IPS DF 4.7 (cell line): ENCODE data around the gene GRM2.

ENCODE experiments used
- DNase-seq: peaks from one replicate; pipeline ENCODE4 v3.0.0-alpha.2; 2013; ENCODE audit warnings: low spot score; ENCODE audit errors: extremely low read depth

Gene GRM2

DNA sequence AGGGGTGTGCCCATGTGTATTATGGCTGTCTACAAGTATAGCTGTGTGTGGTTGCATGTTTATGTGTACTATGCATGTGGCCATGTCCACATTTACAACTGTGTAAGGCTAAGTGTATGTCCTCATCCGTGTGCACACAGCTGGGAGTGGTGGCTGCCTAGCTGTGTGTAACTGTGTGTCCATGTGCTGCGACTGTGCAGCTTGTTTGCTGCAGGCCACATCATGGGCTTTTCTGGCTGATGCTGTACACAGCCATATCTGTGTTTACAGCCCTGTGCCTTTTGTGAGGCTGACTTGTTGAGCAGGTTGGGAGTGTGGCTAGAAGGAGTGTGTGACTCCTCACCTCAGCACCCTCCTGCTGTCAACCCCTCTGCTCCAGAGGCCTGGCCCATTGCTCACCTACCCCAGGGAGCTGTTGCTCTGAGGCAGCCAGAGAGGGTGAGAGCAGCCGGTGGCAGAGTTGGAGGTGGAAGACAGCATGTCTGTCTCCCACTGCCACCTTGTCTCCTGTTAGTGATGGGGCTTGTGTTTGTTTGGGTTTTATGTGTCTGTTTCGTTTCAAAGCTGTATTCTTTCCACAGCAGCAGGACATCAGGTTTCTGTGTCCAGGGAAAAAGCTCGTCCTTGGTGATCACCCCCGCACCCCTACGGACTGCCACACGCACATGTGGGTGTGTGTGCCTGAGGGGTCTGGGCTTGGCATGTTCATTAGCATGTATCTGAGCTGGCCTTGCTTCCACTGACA is 1.4 kb upstream of the GRM2 start:
- DNase-seq, result no peak

DNA sequence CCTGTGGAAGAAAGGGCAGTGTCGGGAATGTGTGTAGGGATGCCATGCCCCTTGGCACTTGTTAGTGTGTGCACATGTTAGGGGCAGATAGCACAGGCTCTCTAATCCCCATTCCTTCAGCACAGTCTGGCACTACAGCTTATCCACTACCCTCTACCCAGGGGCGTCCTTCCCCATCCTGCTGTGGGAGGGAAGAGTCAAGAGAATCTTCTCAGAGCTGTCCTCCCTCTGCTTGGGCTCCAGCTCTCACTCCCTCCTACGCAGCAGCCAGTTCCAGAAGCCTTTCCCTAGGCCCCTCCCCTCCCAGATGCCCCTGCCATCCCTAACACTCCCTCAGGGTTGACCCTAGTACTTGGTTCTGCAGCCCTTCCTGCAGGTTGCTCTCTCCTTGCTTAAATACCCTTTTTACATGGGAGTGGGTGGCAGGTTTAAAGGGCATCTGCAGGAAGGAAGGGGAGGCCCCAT is 815 bp upstream of the GRM2 start:
- DNase-seq, result no peak

DNA sequence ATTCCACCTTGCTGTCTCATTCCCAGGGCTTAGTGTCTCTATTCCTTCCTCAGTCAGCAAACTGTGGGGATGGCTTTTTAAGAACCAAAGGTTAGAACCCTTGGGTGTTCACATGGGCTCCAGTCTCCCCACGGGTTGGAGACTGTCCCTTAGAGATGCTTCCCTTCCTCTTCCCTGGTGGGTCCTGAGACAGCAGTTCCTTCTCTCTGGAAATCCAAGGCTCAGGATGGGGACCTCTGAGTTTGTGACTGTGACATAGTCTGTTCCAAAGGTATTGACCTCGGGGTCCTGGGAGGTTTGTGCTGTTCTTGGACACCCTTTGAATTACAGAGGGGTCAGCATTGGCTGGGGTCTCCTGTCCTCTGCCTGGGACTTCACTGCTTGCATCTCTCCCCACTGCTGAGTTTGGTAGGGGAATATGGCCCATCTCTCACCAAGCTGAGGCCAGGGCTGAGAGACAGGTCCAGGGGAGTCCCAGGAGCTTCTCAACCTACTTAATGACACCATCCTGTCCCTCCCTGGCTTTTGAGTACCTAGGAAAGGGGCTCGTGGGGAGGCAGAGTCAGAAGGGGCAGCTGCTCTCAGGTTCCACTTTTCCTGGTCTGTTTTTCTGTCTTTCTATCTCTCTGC is 1.5 kb downstream of the GRM2 start:
- DNase-seq, result no peak

DNA sequence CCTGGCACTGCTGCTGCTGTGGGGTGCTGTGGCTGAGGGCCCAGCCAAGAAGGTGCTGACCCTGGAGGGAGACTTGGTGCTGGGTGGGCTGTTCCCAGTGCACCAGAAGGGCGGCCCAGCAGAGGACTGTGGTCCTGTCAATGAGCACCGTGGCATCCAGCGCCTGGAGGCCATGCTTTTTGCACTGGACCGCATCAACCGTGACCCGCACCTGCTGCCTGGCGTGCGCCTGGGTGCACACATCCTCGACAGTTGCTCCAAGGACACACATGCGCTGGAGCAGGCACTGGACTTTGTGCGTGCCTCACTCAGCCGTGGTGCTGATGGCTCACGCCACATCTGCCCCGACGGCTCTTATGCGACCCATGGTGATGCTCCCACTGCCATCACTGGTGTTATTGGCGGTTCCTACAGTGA is 2.1 kb downstream of the GRM2 start:
- no peak for DNase-seq

DNA sequence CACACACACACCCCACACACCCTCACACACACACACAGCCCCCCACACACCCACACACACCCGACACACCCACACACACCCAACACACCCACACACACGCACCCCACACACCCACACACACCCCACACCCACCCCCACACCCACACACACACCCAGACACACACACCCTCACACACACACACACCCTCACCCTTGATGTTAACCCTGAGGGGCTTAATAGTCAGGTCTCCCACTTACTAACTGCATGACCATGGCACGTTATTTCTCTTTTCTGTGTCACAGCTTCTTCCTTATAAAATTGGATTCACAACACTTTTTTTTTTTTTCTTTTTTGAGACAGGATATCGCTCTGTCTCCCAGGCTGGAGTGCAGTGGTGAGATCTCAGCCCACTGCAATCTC is 2.8 kb downstream of the GRM2 start:
- no peak for DNase-seq

DNA sequence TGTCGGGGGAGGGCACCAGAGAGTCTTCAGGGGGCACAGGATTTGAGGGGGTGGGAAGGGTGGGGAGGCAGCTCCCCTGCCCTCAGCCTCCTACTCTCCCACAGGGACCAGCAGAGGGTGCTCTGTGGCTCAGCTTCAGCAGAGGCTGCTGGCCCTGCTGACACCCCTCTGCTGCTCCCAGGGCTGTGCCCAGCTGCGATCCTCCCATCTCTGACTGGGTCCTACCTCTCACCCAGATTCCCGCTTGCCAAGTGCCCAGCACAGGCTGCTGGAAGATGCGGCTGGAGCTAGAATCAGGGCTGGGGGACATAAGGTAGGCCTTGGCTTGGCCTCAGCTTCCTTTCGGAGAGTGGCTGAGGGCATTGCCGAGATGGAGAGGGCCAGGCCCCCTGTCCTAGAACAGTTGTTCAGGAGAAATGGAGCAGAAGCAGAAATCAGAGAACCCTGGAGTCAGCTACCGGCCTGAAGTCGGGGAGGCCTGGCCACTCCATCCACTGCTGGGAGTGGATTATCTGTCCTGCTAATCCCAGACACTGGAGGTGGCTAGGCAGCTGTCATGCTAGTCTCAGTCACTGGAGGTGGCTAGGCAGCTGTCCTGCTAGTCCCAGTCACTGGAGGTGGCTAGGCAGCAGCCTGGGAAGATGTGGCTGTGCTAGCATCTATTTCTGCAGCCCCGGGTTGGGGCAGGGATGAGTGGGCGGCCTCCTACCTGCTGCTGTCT is 3.9 kb downstream of the GRM2 start:
- DNase-seq, result no peak

DNA sequence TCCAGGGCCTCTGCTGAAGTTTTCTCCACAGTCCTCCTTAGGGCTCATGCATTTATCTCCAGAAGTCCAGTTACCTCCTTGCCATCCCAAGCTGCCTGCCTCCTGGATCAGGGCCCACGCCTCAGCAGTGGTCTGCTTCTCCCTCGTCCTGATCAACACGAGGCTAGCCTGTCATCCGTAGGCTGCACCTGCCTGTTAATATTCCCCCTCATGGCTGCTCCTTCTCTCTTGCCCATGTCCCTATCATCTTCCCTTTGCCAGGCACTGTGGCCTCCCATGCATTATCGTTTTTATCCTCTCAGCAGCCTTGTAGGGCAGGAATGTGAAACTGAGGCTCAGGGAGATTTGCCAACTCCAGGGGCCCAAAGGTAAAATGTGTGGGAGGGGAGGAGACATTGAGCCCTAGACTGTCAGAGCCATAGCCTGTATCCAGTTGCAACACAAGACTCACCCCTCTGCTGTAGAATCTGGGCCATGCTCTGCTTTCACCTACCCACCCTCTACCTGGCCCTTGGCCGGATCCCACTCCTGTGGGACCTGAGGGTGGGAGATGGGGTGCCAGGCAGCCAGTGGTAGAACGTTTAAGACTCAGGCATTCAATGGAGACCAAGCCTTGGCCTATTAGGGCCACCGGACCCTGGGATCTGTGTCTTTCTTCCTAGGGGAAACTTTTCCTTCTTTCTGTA is 4.6 kb downstream of the GRM2 start:
- no peak for DNase-seq

DNA sequence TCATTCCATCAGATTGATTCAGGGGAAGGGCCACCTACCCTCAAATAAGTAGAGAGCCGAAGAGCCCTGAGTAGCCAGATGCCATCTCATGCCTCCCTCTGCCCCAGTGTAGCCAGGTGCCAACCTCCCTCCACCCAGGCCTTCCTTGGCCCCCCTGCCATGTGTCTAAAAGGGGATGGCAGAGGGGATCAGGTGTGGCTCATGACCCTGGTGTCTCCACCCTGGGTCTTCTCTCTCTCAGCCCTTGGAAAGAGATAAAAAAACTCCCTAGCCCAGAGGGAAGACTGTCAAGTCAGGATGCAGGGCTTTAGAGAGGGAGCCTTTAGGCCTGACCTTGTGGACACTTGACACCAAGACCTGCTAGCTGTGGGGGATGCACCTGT is 5.2 kb downstream of the GRM2 start:
- DNase-seq, result no peak

DNA sequence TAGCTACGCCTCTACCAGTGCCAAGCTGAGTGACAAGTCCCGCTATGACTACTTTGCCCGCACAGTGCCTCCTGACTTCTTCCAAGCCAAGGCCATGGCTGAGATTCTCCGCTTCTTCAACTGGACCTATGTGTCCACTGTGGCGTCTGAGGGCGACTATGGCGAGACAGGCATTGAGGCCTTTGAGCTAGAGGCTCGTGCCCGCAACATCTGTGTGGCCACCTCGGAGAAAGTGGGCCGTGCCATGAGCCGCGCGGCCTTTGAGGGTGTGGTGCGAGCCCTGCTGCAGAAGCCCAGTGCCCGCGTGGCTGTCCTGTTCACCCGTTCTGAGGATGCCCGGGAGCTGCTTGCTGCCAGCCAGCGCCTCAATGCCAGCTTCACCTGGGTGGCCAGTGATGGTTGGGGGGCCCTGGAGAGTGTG is 5.7 kb downstream of the GRM2 start:
- no peak for DNase-seq

DNA sequence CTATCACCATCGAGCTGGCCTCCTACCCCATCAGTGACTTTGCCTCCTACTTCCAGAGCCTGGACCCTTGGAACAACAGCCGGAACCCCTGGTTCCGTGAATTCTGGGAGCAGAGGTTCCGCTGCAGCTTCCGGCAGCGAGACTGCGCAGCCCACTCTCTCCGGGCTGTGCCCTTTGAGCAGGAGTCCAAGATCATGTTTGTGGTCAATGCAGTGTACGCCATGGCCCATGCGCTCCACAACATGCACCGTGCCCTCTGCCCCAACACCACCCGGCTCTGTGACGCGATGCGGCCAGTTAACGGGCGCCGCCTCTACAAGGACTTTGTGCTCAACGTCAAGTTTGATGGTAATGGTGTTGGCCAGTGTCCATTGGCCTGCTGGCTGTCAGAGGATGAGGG is 6.1 kb downstream of the GRM2 start:
- no peak for DNase-seq

DNA sequence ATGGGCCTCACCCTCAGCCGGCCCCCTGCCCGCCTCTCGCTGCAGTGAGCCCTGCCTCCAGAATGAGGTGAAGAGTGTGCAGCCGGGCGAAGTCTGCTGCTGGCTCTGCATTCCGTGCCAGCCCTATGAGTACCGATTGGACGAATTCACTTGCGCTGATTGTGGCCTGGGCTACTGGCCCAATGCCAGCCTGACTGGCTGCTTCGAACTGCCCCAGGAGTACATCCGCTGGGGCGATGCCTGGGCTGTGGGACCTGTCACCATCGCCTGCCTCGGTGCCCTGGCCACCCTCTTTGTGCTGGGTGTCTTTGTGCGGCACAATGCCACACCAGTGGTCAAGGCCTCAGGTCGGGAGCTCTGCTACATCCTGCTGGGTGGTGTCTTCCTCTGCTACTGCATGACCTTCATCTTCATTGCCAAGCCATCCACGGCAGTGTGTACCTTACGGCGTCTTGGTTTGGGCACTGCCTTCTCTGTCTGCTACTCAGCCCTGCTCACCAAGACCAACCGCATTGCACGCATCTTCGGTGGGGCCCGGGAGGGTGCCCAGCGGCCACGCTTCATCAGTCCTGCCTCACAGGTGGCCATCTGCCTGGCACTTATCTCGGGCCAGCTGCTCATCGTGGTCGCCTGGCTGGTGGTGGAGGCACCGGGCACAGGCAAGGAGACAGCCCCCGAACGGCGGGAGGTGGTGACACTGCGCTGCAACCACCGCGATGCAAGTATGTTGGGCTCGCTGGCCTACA is 8.5 kb downstream of the GRM2 start:
- no peak for DNase-seq

DNA sequence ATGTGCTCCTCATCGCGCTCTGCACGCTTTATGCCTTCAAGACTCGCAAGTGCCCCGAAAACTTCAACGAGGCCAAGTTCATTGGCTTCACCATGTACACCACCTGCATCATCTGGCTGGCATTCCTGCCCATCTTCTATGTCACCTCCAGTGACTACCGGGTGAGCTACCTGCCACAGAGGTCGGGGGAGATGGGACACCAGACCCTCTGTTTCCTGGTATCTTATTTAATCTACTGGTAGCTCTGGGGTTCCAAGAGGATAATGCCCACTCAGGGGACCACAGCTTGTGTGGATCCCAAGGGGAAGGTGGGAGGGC is 9.1 kb downstream of the GRM2 start:
- no peak for DNase-seq

DNA sequence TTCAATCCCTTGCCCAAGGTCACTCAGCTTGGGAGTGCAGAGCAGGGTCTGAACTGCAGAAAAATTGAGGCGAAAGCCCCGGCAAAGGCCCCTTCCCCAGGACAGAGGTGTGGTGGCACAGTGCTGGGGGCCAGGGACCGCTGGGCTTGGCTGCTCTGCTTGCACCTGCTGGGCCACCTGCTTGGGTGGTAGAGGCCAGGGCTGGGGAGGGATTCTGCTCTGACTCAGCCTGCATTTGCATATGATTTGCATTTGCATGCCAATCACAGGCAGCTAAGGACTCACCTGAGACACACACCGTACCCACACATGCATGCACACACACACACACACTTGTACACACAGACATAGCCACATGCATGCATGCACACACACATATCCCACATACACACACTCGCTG is 9.9 kb downstream of the GRM2 start:
- no peak for DNase-seq

DNA sequence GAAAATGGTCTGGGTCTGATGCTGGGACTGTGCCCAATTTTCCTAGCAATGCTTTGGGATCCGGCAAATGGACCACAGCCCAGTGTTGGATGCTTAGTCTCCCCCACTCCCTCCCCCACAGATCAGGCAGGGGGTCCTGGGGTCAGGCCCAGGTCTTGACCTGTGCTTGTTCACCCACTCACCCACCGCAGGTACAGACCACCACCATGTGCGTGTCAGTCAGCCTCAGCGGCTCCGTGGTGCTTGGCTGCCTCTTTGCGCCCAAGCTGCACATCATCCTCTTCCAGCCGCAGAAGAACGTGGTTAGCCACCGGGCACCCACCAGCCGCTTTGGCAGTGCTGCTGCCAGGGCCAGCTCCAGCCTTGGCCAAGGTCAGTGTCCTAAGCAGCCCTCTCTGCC is 10.6 kb downstream of the GRM2 start:
- no peak for DNase-seq

DNA sequence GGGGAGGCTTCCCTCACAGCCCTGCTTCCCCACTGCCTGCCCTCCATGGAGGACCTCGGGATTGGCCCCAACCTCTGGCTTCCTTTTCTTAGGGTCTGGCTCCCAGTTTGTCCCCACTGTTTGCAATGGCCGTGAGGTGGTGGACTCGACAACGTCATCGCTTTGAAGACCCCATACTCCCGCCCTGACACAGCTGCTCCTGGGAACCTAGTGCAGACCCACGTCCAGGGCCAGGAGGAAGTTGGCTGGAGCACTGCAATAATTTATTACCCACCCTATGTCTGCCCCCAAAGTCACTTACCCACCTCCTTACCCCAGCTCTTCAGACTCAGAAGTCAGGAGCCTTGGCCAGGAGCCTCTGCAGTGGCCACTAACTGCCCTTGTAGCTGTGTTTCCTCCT is 11.1 kb downstream of the GRM2 start:
- no peak for DNase-seq

DNA sequence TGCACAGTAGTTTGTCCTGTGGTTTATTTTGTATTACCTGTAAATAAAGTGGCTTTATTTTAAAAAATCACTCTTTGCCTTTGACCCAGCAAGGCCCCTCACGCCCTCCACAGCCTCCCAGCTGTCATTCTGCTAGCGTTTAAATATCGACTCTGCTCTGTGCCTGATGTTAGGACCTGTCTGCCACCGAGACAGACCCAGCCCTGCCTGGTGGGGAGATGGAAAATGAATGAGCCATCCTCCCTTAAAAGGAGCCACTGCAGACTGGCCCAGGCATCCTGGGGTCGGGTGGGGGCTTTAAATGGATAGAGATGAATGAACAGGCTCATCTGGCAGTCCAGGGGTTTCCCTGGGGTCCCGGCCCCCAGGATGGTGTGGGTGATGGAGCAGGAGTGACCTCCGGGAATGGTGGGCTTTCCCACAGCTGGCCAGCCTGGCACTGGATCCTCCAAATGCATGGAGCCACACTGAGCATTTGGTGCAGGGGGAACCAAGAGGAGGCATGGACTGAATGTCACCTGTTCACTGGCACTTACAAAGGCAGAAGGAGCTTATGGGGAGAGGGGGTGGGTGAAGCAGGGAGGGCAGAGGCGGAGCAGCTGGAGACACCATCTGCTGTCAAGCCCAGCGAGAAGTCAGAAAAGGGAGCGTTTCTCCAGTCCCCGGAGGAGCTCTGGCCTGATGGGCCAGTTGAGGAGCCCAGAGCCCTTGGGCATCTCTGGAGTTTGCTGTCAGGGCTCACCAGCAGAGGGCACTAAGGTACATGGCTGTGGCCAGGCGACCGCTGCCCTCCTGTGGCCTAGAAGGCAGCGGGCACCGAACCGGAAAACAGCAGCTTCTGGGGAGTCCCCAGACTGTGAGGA is 11.9 kb downstream of the GRM2 start:
- peak; percentile 38 for DNase-seq

DNA sequence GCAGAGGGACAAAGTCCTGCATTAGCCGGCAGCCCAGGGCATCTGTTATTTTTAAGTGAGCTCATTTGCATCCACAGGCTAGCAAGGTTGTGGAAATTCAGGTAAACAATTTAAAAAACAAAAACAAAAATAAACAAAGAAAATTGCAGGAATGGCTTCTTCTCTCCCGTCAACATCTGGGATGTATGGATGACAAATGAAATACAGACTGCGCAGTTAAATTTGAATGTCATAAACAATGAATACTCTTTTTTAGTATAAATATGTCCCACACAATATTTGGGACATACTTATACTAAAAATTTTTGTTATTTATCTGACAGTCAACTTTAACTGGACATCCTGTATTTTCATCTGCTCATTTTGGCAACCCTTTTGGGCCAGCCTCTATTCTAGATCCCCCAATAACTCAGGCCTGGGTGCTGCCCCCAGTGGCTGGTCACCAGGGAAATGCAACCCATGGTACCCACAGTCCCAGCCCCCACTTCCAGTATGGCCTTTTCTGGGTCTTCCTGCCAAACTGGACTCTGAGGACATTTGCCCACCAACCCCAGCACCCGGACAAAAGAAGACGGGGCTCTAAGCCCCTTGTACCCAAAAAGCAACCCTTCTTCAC is 12.7 kb downstream of the GRM2 start:
- DNase-seq, result no peak

DNA sequence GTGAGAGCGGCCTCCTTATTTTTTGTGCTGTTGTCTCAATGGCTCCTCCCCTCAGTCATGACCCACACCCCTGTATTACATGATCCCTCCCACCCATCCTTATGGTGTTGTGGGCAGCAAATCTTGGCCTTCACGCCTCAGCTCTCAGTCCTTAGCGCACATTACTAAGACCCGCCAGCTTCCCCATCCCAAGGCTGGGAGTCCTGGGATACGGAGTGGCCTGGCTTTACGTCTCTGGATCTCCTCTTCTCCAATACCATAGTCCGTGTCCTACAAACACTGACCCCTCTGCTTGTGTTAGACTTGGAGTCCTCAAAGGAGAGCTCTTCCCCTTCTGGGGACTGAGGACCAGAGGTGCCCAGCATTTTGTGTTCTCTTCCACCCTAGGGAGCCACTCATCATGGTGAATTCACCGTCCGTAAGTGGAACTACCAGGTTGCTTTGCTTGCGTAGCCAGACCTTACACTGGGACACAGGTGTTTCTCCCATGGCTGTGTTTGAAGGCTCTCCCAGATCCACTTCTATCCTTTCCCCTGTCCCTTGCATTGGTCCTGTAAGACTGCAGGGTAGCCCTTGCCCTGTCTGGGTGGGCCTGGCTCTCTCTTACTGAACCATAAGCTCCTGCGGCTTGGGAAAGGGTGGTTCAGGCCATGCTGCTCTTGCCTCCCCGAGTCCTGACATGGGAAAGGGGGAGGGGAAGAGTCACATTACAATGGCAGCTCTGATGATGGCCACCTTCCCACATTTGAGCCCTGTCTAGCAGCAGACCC is 13.6 kb downstream of the GRM2 start:
- DNase-seq, result no peak

DNA sequence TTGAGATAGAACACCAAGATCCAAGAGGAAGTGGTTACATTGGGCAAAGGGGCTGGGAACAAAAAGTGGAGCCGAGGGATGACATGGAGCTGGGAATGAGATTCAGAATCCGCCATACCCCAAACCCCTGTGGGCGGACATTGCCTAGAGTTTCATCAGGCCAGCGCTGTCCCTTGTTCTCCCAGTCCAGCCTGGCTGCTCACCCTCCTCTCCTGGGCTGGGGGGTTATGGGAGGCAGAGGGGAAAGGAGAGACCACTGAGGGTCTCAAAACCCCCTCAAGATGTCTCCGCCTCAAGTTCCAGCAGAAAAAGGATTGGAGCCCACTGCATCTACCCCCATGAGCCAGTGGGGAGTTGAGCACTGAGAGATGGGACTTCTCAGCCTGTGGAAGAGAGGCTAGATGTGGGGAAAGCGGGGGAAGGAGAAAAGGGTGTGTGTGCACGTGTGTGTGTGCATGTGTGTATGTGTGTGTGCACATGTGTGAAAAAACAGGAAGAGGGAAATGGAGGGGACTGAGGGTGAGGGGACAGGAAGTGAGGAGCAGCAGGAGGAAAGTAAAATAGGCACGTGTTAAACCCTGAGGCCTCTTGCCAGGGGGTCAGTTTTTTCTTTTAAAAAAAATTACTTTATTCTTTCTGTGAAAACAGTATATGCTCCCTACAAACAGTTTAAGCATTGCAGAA is 14.3 kb downstream of the GRM2 start:
- no peak for DNase-seq
